ENCODE data around the gene NINL. TPM values are rescaled to one million over a fixed set of nuclear protein-coding genes. Genes with fewer than 3 reads are reported as not detected.
A peak's percentile ranks its signal among the peaks of the same experiment; 100 is the strongest.

NINL gene
- total RNA-seq, 1 donor from 2014 or later = 86.8 TPM

DNA sequence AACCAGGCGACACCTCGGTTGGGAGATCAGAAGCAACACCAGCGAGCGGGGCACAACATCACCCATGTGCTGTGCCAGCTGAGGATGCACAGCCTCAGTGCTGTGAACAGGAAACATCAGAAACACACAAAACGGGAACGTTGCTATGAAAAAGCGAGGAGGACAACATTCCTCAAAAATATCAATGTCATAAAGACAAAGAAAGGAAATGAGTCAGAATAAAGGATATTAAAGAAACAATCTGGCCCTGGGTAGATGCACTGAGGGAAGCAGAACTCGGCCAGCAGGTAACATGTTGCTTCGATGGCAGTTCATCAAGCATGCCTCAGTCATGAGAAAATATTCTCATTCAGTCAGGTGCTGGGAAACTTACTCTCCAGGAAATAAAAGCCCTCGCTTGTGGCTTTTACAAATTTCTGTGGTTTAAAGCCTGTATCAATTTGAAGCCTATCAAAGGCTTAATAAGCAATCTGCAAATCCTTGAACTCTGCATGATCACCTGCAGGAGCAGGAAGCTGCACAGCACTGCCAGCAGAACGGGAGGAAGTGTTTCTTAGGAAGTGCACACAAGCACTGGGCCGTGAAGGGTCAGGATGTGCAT lies 100.3 kb downstream of the NINL start:
- H3K36me3 Mint-ChIP-seq (ENCODE audit: unreplicated experiment) = no peaks in the 10 kb centered on the region

DNA sequence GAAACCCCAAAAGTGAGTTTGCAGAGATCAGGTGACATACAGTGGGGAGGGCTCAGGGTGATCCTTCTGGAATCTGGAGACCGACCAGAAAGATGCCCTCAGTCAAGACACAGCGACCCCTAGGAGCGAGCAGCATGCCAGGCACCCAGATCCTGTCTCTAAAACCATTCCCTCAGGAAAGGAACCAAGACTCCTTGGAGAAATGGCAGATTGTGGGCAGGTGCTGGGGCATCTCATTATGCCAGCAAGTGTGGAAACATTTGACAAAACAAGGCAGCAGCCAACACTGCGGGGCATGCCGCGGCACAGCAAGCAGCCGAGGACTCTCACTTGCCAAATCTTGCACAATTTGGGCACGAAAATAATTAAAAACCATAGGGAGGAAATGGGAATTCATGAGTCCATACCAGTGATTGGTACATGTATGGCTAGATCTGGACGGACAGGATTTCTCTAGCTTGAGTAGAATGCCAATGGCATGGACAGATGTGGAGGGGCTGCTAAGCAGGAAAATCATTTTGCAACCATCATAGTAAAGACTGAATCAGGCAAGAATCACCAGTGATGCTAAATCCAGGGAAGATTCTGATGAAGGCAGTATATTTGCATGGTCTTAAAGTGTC lies 101.0 kb downstream of the NINL start:
- H3K27ac Mint-ChIP-seq (ENCODE audit: unreplicated experiment) = no peak overlapping the region
- peaks cover 6% of the 10 kb centered on the region for H3K27me3 Mint-ChIP-seq (ENCODE audit: unreplicated experiment)
- TF ChIP-seq, protein P1, sequence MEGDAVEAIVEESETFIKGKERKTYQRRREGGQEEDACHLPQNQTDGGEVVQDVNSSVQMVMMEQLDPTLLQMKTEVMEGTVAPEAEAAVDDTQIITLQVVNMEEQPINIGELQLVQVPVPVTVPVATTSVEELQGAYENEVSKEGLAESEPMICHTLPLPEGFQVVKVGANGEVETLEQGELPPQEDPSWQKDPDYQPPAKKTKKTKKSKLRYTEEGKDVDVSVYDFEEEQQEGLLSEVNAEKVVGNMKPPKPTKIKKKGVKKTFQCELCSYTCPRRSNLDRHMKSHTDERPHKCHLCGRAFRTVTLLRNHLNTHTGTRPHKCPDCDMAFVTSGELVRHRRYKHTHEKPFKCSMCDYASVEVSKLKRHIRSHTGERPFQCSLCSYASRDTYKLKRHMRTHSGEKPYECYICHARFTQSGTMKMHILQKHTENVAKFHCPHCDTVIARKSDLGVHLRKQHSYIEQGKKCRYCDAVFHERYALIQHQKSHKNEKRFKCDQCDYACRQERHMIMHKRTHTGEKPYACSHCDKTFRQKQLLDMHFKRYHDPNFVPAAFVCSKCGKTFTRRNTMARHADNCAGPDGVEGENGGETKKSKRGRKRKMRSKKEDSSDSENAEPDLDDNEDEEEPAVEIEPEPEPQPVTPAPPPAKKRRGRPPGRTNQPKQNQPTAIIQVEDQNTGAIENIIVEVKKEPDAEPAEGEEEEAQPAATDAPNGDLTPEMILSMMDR (IDR thresholded peaks at IDR 0.05; ENCODE audit: partially characterized antibody, unreplicated experiment) = no peak
- peaks cover 4% of the 10 kb centered on the region for H3K9me3 Mint-ChIP-seq (ENCODE audit: unreplicated experiment)
- DNase-seq = no peak
- H3K4me1 Mint-ChIP-seq (ENCODE audit: low read depth, unreplicated experiment) = peaks cover 12% of the 10 kb centered on the region
- H3K4me3 Mint-ChIP-seq (ENCODE audit: unreplicated experiment) = no peak overlapping the region
- no peaks in the 10 kb centered on the region for H3K36me3 Mint-ChIP-seq (ENCODE audit: unreplicated experiment)

More for the DNA sequence above, 100.3 kb downstream of the NINL start:
- Mint-ChIP-seq H3K9me3 (ENCODE audit: unreplicated experiment) (peaks cover 4% of the 10 kb centered on the region), H3K4me1 (ENCODE audit: low read depth, unreplicated experiment) (peaks cover 12% of the 10 kb centered on the region), H3K27ac (ENCODE audit: unreplicated experiment) (no peak overlapping the region), H3K27me3 (ENCODE audit: unreplicated experiment) (peaks cover 5% of the 10 kb centered on the region), H3K4me3 (ENCODE audit: unreplicated experiment) (no peak overlapping the region)
- no peak for DNase-seq
- TF ChIP-seq, protein P1 (IDR thresholded peaks at IDR 0.05; ENCODE audit: partially characterized antibody, unreplicated experiment) = no peak

DNA sequence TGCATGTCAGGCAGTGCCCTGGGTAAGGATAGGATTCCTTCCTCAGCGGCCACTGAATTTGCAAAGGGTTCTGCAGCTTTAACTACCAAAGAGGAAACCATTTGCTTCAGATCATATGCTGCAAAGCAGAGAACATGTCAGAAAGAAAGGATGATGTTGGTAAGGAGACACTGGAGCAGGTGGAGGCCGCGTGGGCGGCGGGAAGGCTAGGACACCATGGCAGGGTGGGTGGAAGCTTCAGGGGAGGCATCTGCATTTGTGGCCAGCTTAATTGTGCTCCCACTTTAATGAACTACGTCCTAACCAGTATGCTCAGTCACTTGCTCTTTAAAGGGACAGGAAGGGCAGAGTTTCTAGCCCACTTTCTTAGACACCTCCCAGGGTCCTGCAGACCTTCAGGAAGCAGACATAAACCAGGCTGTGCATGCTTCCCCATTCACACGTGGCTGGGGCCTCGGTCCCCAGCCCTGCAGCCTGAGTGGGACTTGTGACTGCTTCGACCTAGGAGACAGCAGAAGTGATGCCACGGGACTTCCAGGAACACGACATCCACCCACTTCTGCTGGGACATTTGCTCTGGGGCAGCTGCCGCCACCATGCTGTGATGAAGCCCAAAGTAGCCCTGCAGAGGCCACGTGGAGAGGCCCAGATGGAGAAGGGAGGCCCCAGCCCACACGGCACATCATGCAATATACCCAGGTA lies 101.7 kb downstream of the NINL start:
- H3K4me3 Mint-ChIP-seq (ENCODE audit: unreplicated experiment) = no peak overlapping the region

DNA sequence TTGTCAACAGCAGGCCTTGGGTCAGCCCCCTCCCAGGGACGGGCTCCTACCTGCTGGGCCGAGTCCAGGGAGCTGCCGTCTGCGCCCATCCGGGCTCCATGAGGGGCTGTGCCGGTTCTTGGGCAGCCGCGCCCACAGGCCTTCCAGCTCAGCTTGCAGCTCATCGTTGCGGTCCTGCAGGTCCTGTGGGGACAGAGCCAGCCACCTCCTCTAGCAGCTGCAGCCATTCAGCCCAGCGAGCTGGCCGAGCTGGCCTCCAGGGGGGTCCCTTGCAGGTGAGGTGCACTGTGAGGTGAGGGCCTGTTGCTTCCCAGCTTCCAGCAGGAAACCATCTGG lies 103.4 kb downstream of the NINL start:
- DNase-seq = no peak
- Mint-ChIP-seq H3K27ac (ENCODE audit: unreplicated experiment) (peak overlapping the region; percentile 52), H3K27me3 (ENCODE audit: unreplicated experiment) (peaks cover 11% of the 10 kb centered on the region), H3K4me3 (ENCODE audit: unreplicated experiment) (no peak overlapping the region), H3K36me3 (ENCODE audit: unreplicated experiment) (peaks cover 5% of the 10 kb centered on the region), H3K4me1 (ENCODE audit: low read depth, unreplicated experiment) (peaks cover 12% of the 10 kb centered on the region), H3K9me3 (ENCODE audit: unreplicated experiment) (peaks cover 8% of the 10 kb centered on the region)
- TF ChIP-seq, protein P1 (IDR thresholded peaks at IDR 0.05; ENCODE audit: partially characterized antibody, unreplicated experiment) = no peak

More for the DNA sequence above, 101.7 kb downstream of the NINL start:
- Mint-ChIP-seq H3K9me3 (ENCODE audit: unreplicated experiment) (peaks cover 4% of the 10 kb centered on the region), H3K36me3 (ENCODE audit: unreplicated experiment) (peaks cover under 1% of the 10 kb centered on the region), H3K4me1 (ENCODE audit: low read depth, unreplicated experiment) (peaks cover 12% of the 10 kb centered on the region), H3K27ac (ENCODE audit: unreplicated experiment) (no peak overlapping the region), H3K27me3 (ENCODE audit: unreplicated experiment) (peaks cover 7% of the 10 kb centered on the region)
- TF ChIP-seq, protein P1 (IDR thresholded peaks at IDR 0.05; ENCODE audit: partially characterized antibody, unreplicated experiment) = no peak
- no peak for DNase-seq
